Suprapubic skin (tissue), 3 donors: ENCODE results near the gene ZNF610.
A peak's percentile ranks its signal among the peaks of the same experiment; 100 is the strongest.

Experiments
- CTCF ChIP-seq, 2 donors: fragments of 200-600 bp in 1 of 2; fragments of 450-650 bp in 1 of 2; sonication (generic) in 1 of 2; IDR thresholded peaks; one replicate each; pipeline ENCODE4 v1.5.1; 2016 to 2019; ENCODE audit warnings: antibody characterized with exemption in 2 of 2, mild to moderate bottlenecking in 1 of 2, moderate library complexity in 1 of 2
- EP300 ChIP-seq: sonication (generic); formaldehyde crosslinking; IDR thresholded peaks from one replicate; pipeline ENCODE4 v1.6.1; 2017; ENCODE audit warnings: antibody characterized with exemption
- POLR2A ChIP-seq, 2 donors: fragments of 450-650 bp; IDR thresholded peaks; one replicate each; pipeline ENCODE4 v1.6.1; 2017; ENCODE audit warnings: antibody characterized with exemption in 2 of 2, mild to moderate bottlenecking in 2 of 2, moderate library complexity in 2 of 2

GRCh38 chr19:52343548-52343947, 7.5 kb downstream of the ZNF610 start:
- TF ChIP-seq EP300 (no peak), CTCF (IDR thresholded peaks at IDR 0.05) (peak; percentile 26 to 33), POLR2A (IDR thresholded peaks at IDR 0.05) (no peak)
